Endodermal cell (in vitro differentiated cells): ENCODE data around the gene DIPK1B. TPM values are rescaled to one million over a fixed set of nuclear protein-coding genes. Genes with fewer than 3 reads are reported as not detected.

Experiments
- DNase-seq: peaks from one replicate; pipeline ENCODE4 v3.0.0-alpha.2; 2017
- H3K27ac ChIP-seq: 2 replicates; pipeline ENCODE4 v1.5.1; 2013; ENCODE audit warnings: mild to moderate bottlenecking, low read depth, low read length, moderate library complexity
- H3K27me3 ChIP-seq: 2 replicates; pipeline ENCODE4 v1.6.1; 2013; ENCODE audit warnings: mild to moderate bottlenecking, low read length, moderate library complexity; ENCODE audit not compliant: insufficient read depth, control insufficient read depth, poor library complexity, severe bottlenecking
- H3K36me3 ChIP-seq: 2 replicates; pipeline ENCODE4 v1.7.0; 2013; ENCODE audit warnings: mild to moderate bottlenecking, low read length, moderate library complexity; ENCODE audit not compliant: control insufficient read depth, insufficient read depth
- H3K4me1 ChIP-seq: one replicate; pipeline ENCODE4 v1.7.0; 2013; ENCODE audit warnings: low read length; ENCODE audit not compliant: control insufficient read depth, insufficient read depth
- H3K4me3 ChIP-seq: 2 replicates; pipeline ENCODE4 v1.5.1; 2013; ENCODE audit warnings: mild to moderate bottlenecking, low read length, moderate library complexity
- H3K9ac ChIP-seq: 2 replicates; pipeline ENCODE4 v1.6.1; 2013; ENCODE audit warnings: mild to moderate bottlenecking, low read length, moderate library complexity; ENCODE audit not compliant: poor library complexity, severe bottlenecking; ENCODE audit errors: extremely low read depth
- H3K9me3 ChIP-seq: 2 replicates; pipeline ENCODE4 v1.6.1; 2013; ENCODE audit warnings: mild to moderate bottlenecking, low read length, moderate library complexity; ENCODE audit not compliant: control insufficient read depth
- H3K27ac Mint-ChIP-seq: 2 replicates; pipeline ENCODE4 v1.8.0; 2020; ENCODE audit warnings: mixed read lengths
- H3K27me3 Mint-ChIP-seq: 2 replicates; pipeline ENCODE4 v1.8.0; 2021; ENCODE audit warnings: mild to moderate bottlenecking, mixed read lengths; ENCODE audit not compliant: insufficient read depth
- H3K36me3 Mint-ChIP-seq: 2 replicates; pipeline ENCODE4 v1.8.0; 2020; ENCODE audit warnings: low read depth, mixed read lengths
- H3K4me1 Mint-ChIP-seq: 2 replicates; pipeline ENCODE4 v1.8.0; 2020; ENCODE audit warnings: mixed read lengths
- H3K4me3 Mint-ChIP-seq: 2 replicates; pipeline ENCODE4 v1.8.0; 2020; ENCODE audit warnings: mild to moderate bottlenecking, moderate library complexity, mixed read lengths
- H3K9me3 Mint-ChIP-seq: 2 replicates; pipeline ENCODE4 v1.8.0; 2020; ENCODE audit warnings: mild to moderate bottlenecking, mixed read lengths
- CTCF ChIP-seq: fragments of 200-600 bp; sonication (generic); conservative IDR thresholded peaks from 2 replicates; pipeline ENCODE4 v1.5.0; 2021; ENCODE audit warnings: antibody characterized with exemption, mild to moderate bottlenecking
- WGBS, 2 experiments: methylation state at CpG; one replicate each; pipeline versions ENCODE4 v1.1.5 to v1.1.7; 2013; ENCODE audit warnings: missing lambda C conversion rate in 2 of 2, mixed read lengths in 1 of 2; ENCODE audit not compliant: insufficient coverage in 1 of 2, insufficient read length in 1 of 2; 5-methylcytosine and 5-hydroxymethylcytosine counted together
- total RNA-seq, 2 donors: library from RNA; stranded (reverse); fragmentation: NEBNext Ultra II Directional in 1 of 2; extraction: Animal tissue kit (Norgen Biotek cat#: 25700) in 1 of 2; gene quantifications; 2 replicates in 1 of 2; 3 replicates in 1 of 2; pipeline ENCODE4 v1.2.1, GENCODE V29; 2021

The DIPK1B gene
- total RNA-seq, 2 donors from 2014 or later = 35.1 to 45.4 TPM

GRCh38 chr9:136678034-136678433 lies 34.3 kb upstream of the DIPK1B start:
- Mint-ChIP-seq H3K9me3 (no peaks in the 10 kb centered on the region), H3K4me1 (peaks cover 3% of the 10 kb centered on the region), H3K27ac (no peak overlapping the region), H3K36me3 (peaks cover 3% of the 10 kb centered on the region), H3K27me3 (no peaks in the 10 kb centered on the region), H3K4me3 (no peak overlapping the region)
- no peak for DNase-seq
- Histone ChIP-seq H3K36me3 (peaks cover 5% of the 10 kb centered on the region), H3K4me3 (no peak overlapping the region), H3K4me1 (no peaks in the 10 kb centered on the region), H3K9me3 (no peaks in the 10 kb centered on the region), H3K27ac (no peak overlapping the region), H3K27me3 (no peaks in the 10 kb centered on the region), H3K9ac (no peak overlapping the region)
- no peak for TF ChIP-seq CTCF
- whole genome bisulfite sequencing, 2 experiments = 94 to 100% methylated on average over 1 to 15 of the region's 15 CpGs

- Mint-ChIP-seq H3K9me3 (no peaks in the 10 kb centered on the region), H3K27me3 (no peaks in the 10 kb centered on the region), H3K4me1 (peaks cover 3% of the 10 kb centered on the region), H3K27ac (no peak overlapping the region), H3K4me3 (no peak overlapping the region), H3K36me3 (peaks cover 3% of the 10 kb centered on the region)
- Histone ChIP-seq H3K9me3 (no peaks in the 10 kb centered on the region), H3K27me3 (no peaks in the 10 kb centered on the region), H3K9ac (no peak overlapping the region), H3K27ac (no peak overlapping the region), H3K4me1 (no peaks in the 10 kb centered on the region), H3K36me3 (peaks cover 5% of the 10 kb centered on the region), H3K4me3 (no peak overlapping the region)
- DNase-seq = no peak
- no peak for TF ChIP-seq CTCF
- 92 to 93% methylated on average over 6 of the region's 6 CpGs for WGBS, 2 experiments
These were observed 33.7 kb upstream of the DIPK1B start for GRCh38 chr9:136678624-136679023.

- WGBS, 2 experiments = 88 to 95% methylated on average over 19 to 22 of the region's 22 CpGs
- Mint-ChIP-seq H3K27ac (no peak overlapping the region), H3K4me3 (no peak overlapping the region)
These were observed 32.9 kb upstream of the DIPK1B start for GRCh38 chr9:136679431-136679941.

More at GRCh38 chr9:136679431-136679941, 32.9 kb upstream of the DIPK1B start:
- peaks cover under 1% of the 10 kb centered on the region for H3K36me3 ChIP-seq
- DNase-seq = no peak
- no peaks in the 10 kb centered on the region for H3K4me1 ChIP-seq
- H3K4me1 Mint-ChIP-seq = peaks cover 3% of the 10 kb centered on the region
- H3K27ac ChIP-seq = no peak overlapping the region
- H3K36me3 Mint-ChIP-seq = peaks cover 3% of the 10 kb centered on the region
- no peak for TF ChIP-seq CTCF
- no peak overlapping the region for H3K9ac ChIP-seq
- no peaks in the 10 kb centered on the region for H3K27me3 ChIP-seq
- no peak overlapping the region for H3K4me3 ChIP-seq
- H3K27me3 Mint-ChIP-seq = no peaks in the 10 kb centered on the region
- H3K9me3 ChIP-seq = no peaks in the 10 kb centered on the region
- H3K9me3 Mint-ChIP-seq = no peaks in the 10 kb centered on the region
